GM12875 (cell line): ENCODE results near the gene TMEM205.

Experiments
- H3K4me3 ChIP-seq: one replicate; pipeline ENCODE4 v1.5.1; 2011; ENCODE audit warnings: low read depth, low read length, control low read depth
- CTCF ChIP-seq: IDR thresholded peaks from 2 replicates; pipeline ENCODE4 v1.5.1; 2011; ENCODE audit warnings: low read depth, mild to moderate bottlenecking, control low read depth, inconsistent platforms, low read length, moderate library complexity, borderline replicate concordance; ENCODE audit not compliant: insufficient read depth

Gene TMEM205

GRCh38 chr19:11293433-11294389 is 52.4 kb downstream of the TMEM205 start:
- TF ChIP-seq CTCF = peak; percentile 99
- H3K4me3 ChIP-seq = no peak overlapping the region
